MM.1S (cell line): Measurements from ENCODE around the gene TOX2.

Source experiments
- EZH2 ChIP-seq: fragments of 300-600 bp; sonication (generic); optimal IDR thresholded peaks from 2 replicates; pipeline ENCODE3; 2017; ENCODE audit warnings: low read depth, mild to moderate bottlenecking, antibody characterized with exemption, low read length, mixed read lengths
- TF ChIP-seq, protein P1 (sequence below): fragments of 300-600 bp; sonication (generic); IDR thresholded peaks from 2 replicates; pipeline ENCODE4 v1.5.1; 2016; ENCODE audit warnings: antibody characterized with exemption, low read length, mixed read lengths

DNA sequence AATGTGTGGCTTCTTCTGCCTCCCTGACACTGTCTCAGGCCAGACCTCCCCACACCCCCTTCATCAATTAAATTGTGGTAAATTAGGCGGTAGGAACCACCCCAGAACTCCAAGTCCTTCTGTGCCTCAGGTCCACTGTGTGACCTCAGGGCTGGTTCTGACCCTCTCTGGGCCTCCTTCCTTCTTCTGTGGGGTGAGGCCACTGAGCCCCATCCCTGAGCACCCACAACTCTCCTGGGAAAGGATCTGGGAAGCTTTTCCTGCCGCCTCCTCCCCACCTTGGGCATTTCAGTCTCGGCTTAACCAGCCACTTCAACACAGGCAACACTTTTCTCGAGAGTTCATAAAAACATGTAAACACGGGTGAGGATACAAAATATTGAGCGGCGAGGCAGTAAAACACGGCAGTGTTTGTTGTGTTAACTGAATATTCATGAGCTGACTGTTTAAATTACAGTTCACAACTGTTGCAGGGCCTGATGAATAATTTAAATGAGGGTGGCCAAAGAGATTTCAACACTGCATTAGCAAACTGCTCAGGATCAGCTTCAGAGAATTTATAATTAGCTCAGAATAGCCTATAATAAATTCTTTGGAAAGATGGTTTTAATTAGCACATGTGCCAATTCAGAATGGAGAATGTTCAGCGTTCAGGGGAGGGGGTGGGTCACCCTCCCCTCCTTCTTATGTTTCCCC lies 112.1 kb downstream of the TOX2 start:
- TF ChIP-seq, protein P1, sequence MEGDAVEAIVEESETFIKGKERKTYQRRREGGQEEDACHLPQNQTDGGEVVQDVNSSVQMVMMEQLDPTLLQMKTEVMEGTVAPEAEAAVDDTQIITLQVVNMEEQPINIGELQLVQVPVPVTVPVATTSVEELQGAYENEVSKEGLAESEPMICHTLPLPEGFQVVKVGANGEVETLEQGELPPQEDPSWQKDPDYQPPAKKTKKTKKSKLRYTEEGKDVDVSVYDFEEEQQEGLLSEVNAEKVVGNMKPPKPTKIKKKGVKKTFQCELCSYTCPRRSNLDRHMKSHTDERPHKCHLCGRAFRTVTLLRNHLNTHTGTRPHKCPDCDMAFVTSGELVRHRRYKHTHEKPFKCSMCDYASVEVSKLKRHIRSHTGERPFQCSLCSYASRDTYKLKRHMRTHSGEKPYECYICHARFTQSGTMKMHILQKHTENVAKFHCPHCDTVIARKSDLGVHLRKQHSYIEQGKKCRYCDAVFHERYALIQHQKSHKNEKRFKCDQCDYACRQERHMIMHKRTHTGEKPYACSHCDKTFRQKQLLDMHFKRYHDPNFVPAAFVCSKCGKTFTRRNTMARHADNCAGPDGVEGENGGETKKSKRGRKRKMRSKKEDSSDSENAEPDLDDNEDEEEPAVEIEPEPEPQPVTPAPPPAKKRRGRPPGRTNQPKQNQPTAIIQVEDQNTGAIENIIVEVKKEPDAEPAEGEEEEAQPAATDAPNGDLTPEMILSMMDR: no peak
- TF ChIP-seq EZH2: no peak
